ENCODE measurements around the gene ROPN1.

DNA sequence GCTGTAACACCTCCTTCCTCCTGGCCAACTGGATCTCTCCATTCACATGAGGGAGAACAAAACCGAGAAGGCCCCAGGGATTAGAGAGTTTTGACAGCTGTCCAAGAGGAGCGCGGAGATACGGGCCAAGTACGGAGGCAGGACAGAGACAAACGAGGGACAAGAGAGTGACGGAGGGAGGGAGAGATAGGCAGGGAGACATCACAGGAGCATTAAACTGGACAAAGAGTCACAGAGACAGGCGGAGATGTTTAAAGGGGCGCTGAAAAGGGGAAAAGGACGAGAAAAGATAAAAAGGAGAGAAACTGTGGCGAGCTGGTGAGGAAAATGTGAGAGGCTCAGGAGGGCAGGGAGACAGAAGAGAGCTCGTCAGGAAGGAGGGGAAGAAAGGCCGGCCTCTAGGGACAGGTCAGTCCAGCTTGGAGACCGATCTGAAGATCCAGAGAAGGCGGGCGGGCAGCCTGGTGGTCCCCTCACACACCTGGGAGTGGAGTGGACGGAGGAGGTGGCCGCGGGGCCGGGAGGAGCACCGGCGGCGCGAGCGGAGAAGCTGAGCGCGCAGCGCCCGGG is 40.5 kb upstream of the ROPN1 start:
- TF ChIP-seq, protein P1, sequence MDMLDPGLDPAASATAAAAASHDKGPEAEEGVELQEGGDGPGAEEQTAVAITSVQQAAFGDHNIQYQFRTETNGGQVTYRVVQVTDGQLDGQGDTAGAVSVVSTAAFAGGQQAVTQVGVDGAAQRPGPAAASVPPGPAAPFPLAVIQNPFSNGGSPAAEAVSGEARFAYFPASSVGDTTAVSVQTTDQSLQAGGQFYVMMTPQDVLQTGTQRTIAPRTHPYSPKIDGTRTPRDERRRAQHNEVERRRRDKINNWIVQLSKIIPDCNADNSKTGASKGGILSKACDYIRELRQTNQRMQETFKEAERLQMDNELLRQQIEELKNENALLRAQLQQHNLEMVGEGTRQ (IDR thresholded peaks at IDR 0.05; ENCODE audit: low read depth, low read length) = no peak
- TF ChIP-seq, protein P2, sequence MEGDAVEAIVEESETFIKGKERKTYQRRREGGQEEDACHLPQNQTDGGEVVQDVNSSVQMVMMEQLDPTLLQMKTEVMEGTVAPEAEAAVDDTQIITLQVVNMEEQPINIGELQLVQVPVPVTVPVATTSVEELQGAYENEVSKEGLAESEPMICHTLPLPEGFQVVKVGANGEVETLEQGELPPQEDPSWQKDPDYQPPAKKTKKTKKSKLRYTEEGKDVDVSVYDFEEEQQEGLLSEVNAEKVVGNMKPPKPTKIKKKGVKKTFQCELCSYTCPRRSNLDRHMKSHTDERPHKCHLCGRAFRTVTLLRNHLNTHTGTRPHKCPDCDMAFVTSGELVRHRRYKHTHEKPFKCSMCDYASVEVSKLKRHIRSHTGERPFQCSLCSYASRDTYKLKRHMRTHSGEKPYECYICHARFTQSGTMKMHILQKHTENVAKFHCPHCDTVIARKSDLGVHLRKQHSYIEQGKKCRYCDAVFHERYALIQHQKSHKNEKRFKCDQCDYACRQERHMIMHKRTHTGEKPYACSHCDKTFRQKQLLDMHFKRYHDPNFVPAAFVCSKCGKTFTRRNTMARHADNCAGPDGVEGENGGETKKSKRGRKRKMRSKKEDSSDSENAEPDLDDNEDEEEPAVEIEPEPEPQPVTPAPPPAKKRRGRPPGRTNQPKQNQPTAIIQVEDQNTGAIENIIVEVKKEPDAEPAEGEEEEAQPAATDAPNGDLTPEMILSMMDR (conservative IDR thresholded peaks at IDR 0.05; ENCODE audit: low read depth, low read length) = no peak
- no peak for TF ChIP-seq MXI1 (IDR thresholded peaks at IDR 0.05; ENCODE audit: borderline replicate concordance, low read depth, low read length)
- no peak for TF ChIP-seq POLR2A (IDR thresholded peaks at IDR 0.05; ENCODE audit: low read depth, low read length)

All from IMR-90 (cell line).